ENCODE results near the gene GTPBP4. TPM values are rescaled to one million over a fixed set of nuclear protein-coding genes. Genes with fewer than 3 reads are reported as not detected.

The GTPBP4 gene
- total and polyA plus RNA-seq, 9 of the 15 experiments (the other 6 are each of a cell fraction or from before 2014, with no cell fraction given), result 79.0 to 155 (median 128) TPM

DNA sequence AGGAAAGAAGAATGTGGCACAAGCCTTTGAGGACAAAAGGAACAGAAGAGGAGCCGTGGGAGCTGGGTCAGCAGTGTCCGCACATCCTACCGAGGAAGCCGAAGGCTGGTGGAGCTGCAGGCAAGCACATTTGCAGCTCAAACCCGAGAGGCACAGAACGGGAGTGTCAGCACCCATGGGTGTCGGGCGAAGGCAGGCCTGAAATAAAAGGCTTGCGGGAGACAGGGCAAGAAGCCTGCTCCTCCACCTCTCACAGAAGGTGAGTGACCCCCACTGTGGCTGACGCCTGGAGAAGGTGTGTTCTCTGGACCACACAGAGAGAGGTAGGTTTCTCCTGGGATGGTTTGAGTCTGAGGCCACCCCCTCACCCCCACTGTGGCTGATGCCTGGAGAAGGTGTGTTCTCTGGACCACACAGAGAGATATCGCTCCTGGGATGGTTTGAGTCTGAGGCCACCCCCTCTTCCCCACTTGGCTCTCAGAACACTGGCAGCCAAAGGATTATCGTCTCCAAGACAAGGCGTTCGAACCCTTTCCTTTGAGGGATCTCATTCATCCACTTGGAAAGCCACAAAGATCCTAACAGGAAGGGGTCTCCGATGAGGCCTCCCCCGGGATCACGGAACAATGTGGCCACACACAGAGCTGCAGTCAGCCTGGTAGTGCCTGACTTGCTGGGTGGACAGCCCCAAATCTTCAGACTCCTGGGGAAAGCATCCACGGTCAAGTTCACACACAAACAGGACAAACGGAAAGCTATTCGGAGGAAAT lies 21.6 kb upstream of the GTPBP4 start:
- BruUV-seq (replicated peaks), result no TSS peak
- Histone ChIP-seq H3K9me3 (replicated peaks; ENCODE audit: control insufficient read depth, insufficient read depth, low read depth, low read length) (no peaks in the 10 kb centered on the region), H3K4me1 (replicated peaks in 1 of 2; ENCODE audit: control insufficient read depth in 2 of 2, insufficient read depth in 2 of 2, low read length in 2 of 2) (peaks cover 0 to 8% of the 10 kb centered on the region in 2 experiments; a peak in 3 of 5 replicates), H3K79me2 (ENCODE audit: control insufficient read depth, insufficient read depth, low read length) (no peaks in the 10 kb centered on the region), H3K4me3 (no peak overlapping the region), H3K4me2 (ENCODE audit: insufficient read depth, low read length) (no peak overlapping the region), H3K9ac (ENCODE audit: insufficient read depth in 1 of 2, low read depth in 2 of 2, low read length in 2 of 2) (no peak overlapping the region), H3K9me1 (ENCODE audit: control insufficient read depth, insufficient read depth, low read length) (no peaks in the 10 kb centered on the region), H3K27me3 (ENCODE audit: control insufficient read depth in 2 of 2, insufficient read depth in 2 of 2, low read length in 2 of 2) (peaks cover 39 to 48% of the 10 kb centered on the region in 2 experiments), H4K20me1 (replicated peaks; ENCODE audit: control insufficient read depth, insufficient read depth, low read length) (no peaks in the 10 kb centered on the region; the same call in 1 of the 2 replicates), H3K36me3 (ENCODE audit: control insufficient read depth, insufficient read depth, low read length) (no peaks in the 10 kb centered on the region), H3K27ac (ENCODE audit: extremely low read depth, low read depth, low read length) (no peak overlapping the region), H2AFZ (ENCODE audit: low read depth, low read length) (no peak overlapping the region)
- DNase-seq (ENCODE audit: extremely low read depth in 1 of 4, low spot score in 3 of 4), result no peak
- WGBS (ENCODE audit: insufficient coverage, low coverage, missing lambda C conversion rate), result 25% methylated on average over 17 of the region's 20 CpGs
- in situ Hi-C loops (cut with MboI), result no loop called here
- TF ChIP-seq IFI16 (CRISPR knock-in tag; IDR thresholded peaks at IDR 0.05) (no peak), ZNF316 (IDR thresholded peaks at IDR 0.05) (no peak), KLF6 (CRISPR knock-in tag; IDR thresholded peaks at IDR 0.05; ENCODE audit: borderline replicate concordance) (no peak), DLX4 (CRISPR knock-in tag; IDR thresholded peaks at IDR 0.05) (no peak), ZBTB8A (IDR thresholded peaks at IDR 0.05; ENCODE audit: partially characterized antibody) (no peak), GATAD2B (IDR thresholded peaks at IDR 0.05; ENCODE audit: borderline replicate concordance) (no peak), HDAC3 (IDR thresholded peaks at IDR 0.05; ENCODE audit: borderline replicate concordance, partially characterized antibody) (no peak), ZNF140 (CRISPR knock-in tag; IDR thresholded peaks at IDR 0.05) (no peak)
- TF ChIP-seq, protein P1, sequence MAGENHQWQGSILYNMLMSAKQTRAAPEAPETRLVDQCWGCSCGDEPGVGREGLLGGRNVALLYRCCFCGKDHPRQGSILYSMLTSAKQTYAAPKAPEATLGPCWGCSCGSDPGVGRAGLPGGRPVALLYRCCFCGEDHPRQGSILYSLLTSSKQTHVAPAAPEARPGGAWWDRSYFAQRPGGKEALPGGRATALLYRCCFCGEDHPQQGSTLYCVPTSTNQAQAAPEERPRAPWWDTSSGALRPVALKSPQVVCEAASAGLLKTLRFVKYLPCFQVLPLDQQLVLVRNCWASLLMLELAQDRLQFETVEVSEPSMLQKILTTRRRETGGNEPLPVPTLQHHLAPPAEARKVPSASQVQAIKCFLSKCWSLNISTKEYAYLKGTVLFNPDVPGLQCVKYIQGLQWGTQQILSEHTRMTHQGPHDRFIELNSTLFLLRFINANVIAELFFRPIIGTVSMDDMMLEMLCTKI (IDR thresholded peaks at IDR 0.05; ENCODE audit: partially characterized antibody), result no peak
- TF ChIP-seq, protein P2, sequence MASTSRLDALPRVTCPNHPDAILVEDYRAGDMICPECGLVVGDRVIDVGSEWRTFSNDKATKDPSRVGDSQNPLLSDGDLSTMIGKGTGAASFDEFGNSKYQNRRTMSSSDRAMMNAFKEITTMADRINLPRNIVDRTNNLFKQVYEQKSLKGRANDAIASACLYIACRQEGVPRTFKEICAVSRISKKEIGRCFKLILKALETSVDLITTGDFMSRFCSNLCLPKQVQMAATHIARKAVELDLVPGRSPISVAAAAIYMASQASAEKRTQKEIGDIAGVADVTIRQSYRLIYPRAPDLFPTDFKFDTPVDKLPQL (IDR thresholded peaks at IDR 0.05; ENCODE audit: extremely low read depth, insufficient read length), result no peak
- TF ChIP-seq, protein P3, sequence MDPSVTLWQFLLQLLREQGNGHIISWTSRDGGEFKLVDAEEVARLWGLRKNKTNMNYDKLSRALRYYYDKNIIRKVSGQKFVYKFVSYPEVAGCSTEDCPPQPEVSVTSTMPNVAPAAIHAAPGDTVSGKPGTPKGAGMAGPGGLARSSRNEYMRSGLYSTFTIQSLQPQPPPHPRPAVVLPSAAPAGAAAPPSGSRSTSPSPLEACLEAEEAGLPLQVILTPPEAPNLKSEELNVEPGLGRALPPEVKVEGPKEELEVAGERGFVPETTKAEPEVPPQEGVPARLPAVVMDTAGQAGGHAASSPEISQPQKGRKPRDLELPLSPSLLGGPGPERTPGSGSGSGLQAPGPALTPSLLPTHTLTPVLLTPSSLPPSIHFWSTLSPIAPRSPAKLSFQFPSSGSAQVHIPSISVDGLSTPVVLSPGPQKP (CRISPR knock-in tag; IDR thresholded peaks at IDR 0.05), result no peak
- TF ChIP-seq, protein P4, sequence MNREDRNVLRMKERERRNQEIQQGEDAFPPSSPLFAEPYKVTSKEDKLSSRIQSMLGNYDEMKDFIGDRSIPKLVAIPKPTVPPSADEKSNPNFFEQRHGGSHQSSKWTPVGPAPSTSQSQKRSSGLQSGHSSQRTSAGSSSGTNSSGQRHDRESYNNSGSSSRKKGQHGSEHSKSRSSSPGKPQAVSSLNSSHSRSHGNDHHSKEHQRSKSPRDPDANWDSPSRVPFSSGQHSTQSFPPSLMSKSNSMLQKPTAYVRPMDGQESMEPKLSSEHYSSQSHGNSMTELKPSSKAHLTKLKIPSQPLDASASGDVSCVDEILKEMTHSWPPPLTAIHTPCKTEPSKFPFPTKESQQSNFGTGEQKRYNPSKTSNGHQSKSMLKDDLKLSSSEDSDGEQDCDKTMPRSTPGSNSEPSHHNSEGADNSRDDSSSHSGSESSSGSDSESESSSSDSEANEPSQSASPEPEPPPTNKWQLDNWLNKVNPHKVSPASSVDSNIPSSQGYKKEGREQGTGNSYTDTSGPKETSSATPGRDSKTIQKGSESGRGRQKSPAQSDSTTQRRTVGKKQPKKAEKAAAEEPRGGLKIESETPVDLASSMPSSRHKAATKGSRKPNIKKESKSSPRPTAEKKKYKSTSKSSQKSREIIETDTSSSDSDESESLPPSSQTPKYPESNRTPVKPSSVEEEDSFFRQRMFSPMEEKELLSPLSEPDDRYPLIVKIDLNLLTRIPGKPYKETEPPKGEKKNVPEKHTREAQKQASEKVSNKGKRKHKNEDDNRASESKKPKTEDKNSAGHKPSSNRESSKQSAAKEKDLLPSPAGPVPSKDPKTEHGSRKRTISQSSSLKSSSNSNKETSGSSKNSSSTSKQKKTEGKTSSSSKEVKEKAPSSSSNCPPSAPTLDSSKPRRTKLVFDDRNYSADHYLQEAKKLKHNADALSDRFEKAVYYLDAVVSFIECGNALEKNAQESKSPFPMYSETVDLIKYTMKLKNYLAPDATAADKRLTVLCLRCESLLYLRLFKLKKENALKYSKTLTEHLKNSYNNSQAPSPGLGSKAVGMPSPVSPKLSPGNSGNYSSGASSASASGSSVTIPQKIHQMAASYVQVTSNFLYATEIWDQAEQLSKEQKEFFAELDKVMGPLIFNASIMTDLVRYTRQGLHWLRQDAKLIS (CRISPR knock-in tag; IDR thresholded peaks at IDR 0.05), result no peak
- intact Hi-C loops (cut with micrococcal nuclease), result no loop called here
- CTCF ChIA-PET (ENCODE audit: low intra/inter-chr PET ratio), result no interaction called here
- no peak for ATAC-seq
- POLR2A ChIA-PET, result no interaction called here
- FAIRE-seq, result no peak

All from K562 (cell line).